H9 (cell line): ENCODE results near the gene MCEE. TPM values are rescaled to one million over a fixed set of nuclear protein-coding genes. Genes with fewer than 3 reads are reported as not detected.

ENCODE experiments used
- DNase-seq: peaks from one replicate; pipeline ENCODE4 v3.0.0-alpha.2; 2017
- H2AFZ ChIP-seq: one replicate; pipeline ENCODE4 v1.6.1; 2013; ENCODE audit warnings: mild to moderate bottlenecking, low read length, control low read depth, moderate library complexity
- H2AK5ac ChIP-seq: 2 replicates; pipeline ENCODE4 v1.6.1; 2013; ENCODE audit warnings: low read length, control low read depth, mixed read lengths; ENCODE audit not compliant: insufficient read length
- H2BK120ac ChIP-seq: one replicate; pipeline ENCODE4 v1.6.1; 2013; ENCODE audit warnings: low read depth, mild to moderate bottlenecking, low read length, control low read depth, inconsistent platforms; ENCODE audit not compliant: poor library complexity, severe bottlenecking
- H2BK12ac ChIP-seq: 2 replicates; pipeline ENCODE4 v1.6.1; 2013; ENCODE audit warnings: low read length, control low read depth, mixed read lengths, low read depth; ENCODE audit not compliant: insufficient read length
- H2BK15ac ChIP-seq: 2 replicates; pipeline ENCODE4 v1.6.1; 2013; ENCODE audit warnings: low read depth, low read length, control low read depth
- H2BK20ac ChIP-seq: one replicate; pipeline ENCODE4 v1.6.1; 2013; ENCODE audit warnings: low read depth, mild to moderate bottlenecking, low read length, control low read depth, inconsistent platforms; ENCODE audit not compliant: poor library complexity, severe bottlenecking
- H2BK5ac ChIP-seq: 2 replicates; pipeline ENCODE4 v1.6.1; 2013; ENCODE audit warnings: low read length, control low read depth, mixed read lengths; ENCODE audit not compliant: insufficient read length
- H3K14ac ChIP-seq: 2 replicates; pipeline ENCODE4 v1.6.1; 2013; ENCODE audit warnings: low read length, control low read depth; ENCODE audit not compliant: insufficient read depth
- H3K18ac ChIP-seq: 2 replicates; pipeline ENCODE4 v1.6.1; 2013; ENCODE audit warnings: low read depth, mild to moderate bottlenecking, mixed read lengths, low read length, control low read depth; ENCODE audit not compliant: insufficient read length
- H3K23ac ChIP-seq: 2 replicates; pipeline ENCODE4 v1.6.1; 2013; ENCODE audit warnings: low read length, control low read depth, mixed read lengths, low read depth; ENCODE audit not compliant: insufficient read length
- H3K23me2 ChIP-seq: 2 replicates; pipeline ENCODE4 v1.6.1; 2013; ENCODE audit warnings: low read depth, mild to moderate bottlenecking, mixed read lengths, low read length, control low read depth; ENCODE audit not compliant: insufficient read length, poor library complexity, severe bottlenecking
- H3K27ac ChIP-seq: 2 replicates; pipeline ENCODE4 v1.5.1; 2013; ENCODE audit warnings: low read length, control low read depth, mixed read lengths, low read depth; ENCODE audit not compliant: insufficient read length
- H3K27me3 ChIP-seq: 2 replicates; pipeline ENCODE4 v1.6.1; 2013; ENCODE audit warnings: low read length, control low read depth, inconsistent platforms; ENCODE audit not compliant: insufficient read depth
- H3K4ac ChIP-seq: 2 replicates; pipeline ENCODE4 v1.6.1; 2013; ENCODE audit warnings: low read depth, mild to moderate bottlenecking, control low read depth, inconsistent platforms, low read length, moderate library complexity
- H3K4me1 ChIP-seq: 2 replicates; pipeline ENCODE4 v1.6.1; 2013; ENCODE audit warnings: low read length, control low read depth, inconsistent platforms; ENCODE audit not compliant: insufficient read depth
- H3K4me2 ChIP-seq: 2 replicates; pipeline ENCODE4 v1.6.1; 2013; ENCODE audit warnings: low read length, control low read depth, mixed read lengths; ENCODE audit not compliant: insufficient read length, insufficient read depth
- H3K56ac ChIP-seq: 2 replicates; pipeline ENCODE4 v1.6.1; 2013; ENCODE audit warnings: low read depth, mild to moderate bottlenecking, mixed read lengths, low read length, control low read depth; ENCODE audit not compliant: insufficient read length
- H3K79me1 ChIP-seq: 2 replicates; pipeline ENCODE4 v1.6.1; 2013; ENCODE audit warnings: low read depth, mild to moderate bottlenecking, moderate library complexity, low read length, control low read depth, inconsistent platforms; ENCODE audit not compliant: insufficient read depth, poor library complexity, severe bottlenecking
- H3K79me2 ChIP-seq: 2 replicates; pipeline ENCODE4 v1.6.1; 2013; ENCODE audit warnings: low read length, control low read depth, inconsistent platforms; ENCODE audit not compliant: insufficient read depth
- H3K9ac ChIP-seq: 2 replicates; pipeline ENCODE4 v1.6.1; 2013; ENCODE audit warnings: low read length, control low read depth, mixed read lengths; ENCODE audit not compliant: insufficient read length; ENCODE audit errors: extremely low read depth
- H3K9me3 ChIP-seq: one replicate; pipeline ENCODE4 v1.6.1; 2013; ENCODE audit warnings: low read depth, low read length, inconsistent platforms; ENCODE audit not compliant: control insufficient read depth
- H3T11ph ChIP-seq: one replicate; pipeline ENCODE4 v1.6.1; 2013; ENCODE audit warnings: mild to moderate bottlenecking, low read length, control low read depth, inconsistent platforms
- H4K20me1 ChIP-seq: one replicate; pipeline ENCODE4 v1.6.1; 2013; ENCODE audit not compliant: control insufficient read depth, insufficient read length, insufficient read depth
- H4K5ac ChIP-seq: 2 replicates; pipeline ENCODE4 v1.6.1; 2013; ENCODE audit warnings: low read depth, mild to moderate bottlenecking, mixed read lengths, low read length, control low read depth; ENCODE audit not compliant: insufficient read length
- H4K8ac ChIP-seq: replicated peaks from 2 replicates; pipeline ENCODE4 v1.6.1; 2013; ENCODE audit warnings: low read length, control low read depth, mixed read lengths, low read depth; ENCODE audit not compliant: insufficient read length
- H4K91ac ChIP-seq: 2 replicates; pipeline ENCODE4 v1.6.1; 2013; ENCODE audit warnings: low read depth, mild to moderate bottlenecking, moderate library complexity, mixed read lengths, low read length, control low read depth; ENCODE audit not compliant: insufficient read length
- H3K27ac Mint-ChIP-seq, 3 experiments: 2 replicates in 2 of 3; 3 replicates in 1 of 3; pipeline ENCODE4 v1.8.0; 2020 to 2021; ENCODE audit warnings: mixed read lengths in 3 of 3, mild to moderate bottlenecking in 1 of 3, moderate library complexity in 1 of 3
- H3K27me3 Mint-ChIP-seq: 2 replicates; pipeline ENCODE4 v1.8.0; 2021; ENCODE audit warnings: low read depth, mild to moderate bottlenecking, moderate library complexity, mixed read lengths
- H3K36me3 Mint-ChIP-seq, 3 experiments: 2 replicates in 2 of 3; 3 replicates in 1 of 3; pipeline ENCODE4 v1.8.0; 2020 to 2021; ENCODE audit warnings: low read depth in 3 of 3, mixed read lengths in 3 of 3; ENCODE audit not compliant: insufficient read depth in 1 of 3
- H3K4me1 Mint-ChIP-seq, 2 experiments: 2 replicates each; pipeline ENCODE4 v1.8.0; 2020; ENCODE audit warnings: mixed read lengths in 2 of 2
- H3K4me3 Mint-ChIP-seq, 2 experiments: 2 replicates in 1 of 2; 3 replicates in 1 of 2; pipeline ENCODE4 v1.8.0; 2020 to 2021; ENCODE audit warnings: mild to moderate bottlenecking in 2 of 2, mixed read lengths in 2 of 2, moderate library complexity in 1 of 2
- H3K9me3 Mint-ChIP-seq, 2 experiments: 2 replicates in 1 of 2; 3 replicates in 1 of 2; pipeline ENCODE4 v1.8.0; 2020; ENCODE audit warnings: mild to moderate bottlenecking in 2 of 2, mixed read lengths in 2 of 2, moderate library complexity in 1 of 2
- CTCF ChIP-seq: fragments of 200-600 bp; sonication (generic); conservative IDR thresholded peaks from 3 replicates; pipeline ENCODE4 v1.8.0; 2021; ENCODE audit warnings: antibody characterized with exemption, mild to moderate bottlenecking
- WGBS: extraction: QIAGEN DNeasy Blood & Tissue Kit; methylation state at CpG from one replicate; pipeline ENCODE4 v1.1.7; 2013; ENCODE audit warnings: missing lambda C conversion rate, low lambda C conversion rate, mixed read lengths; ENCODE audit not compliant: insufficient read length; ENCODE audit errors: extremely low coverage; 5-methylcytosine and 5-hydroxymethylcytosine counted together
- total RNA-seq: library from RNA; stranded (reverse); gene quantifications from 2 replicates; pipeline ENCODE4 v1.2.1, GENCODE V29; 2021

The MCEE gene
- total RNA-seq, 1 experiment from 2014 or later: 12.5 TPM

- H3K14ac ChIP-seq: no peak overlapping the region
- H2BK20ac ChIP-seq: no peak overlapping the region
- Mint-ChIP-seq H3K9me3 (no peaks in the 10 kb centered on the region), H3K27ac (no peak overlapping the region; a peak in 1 of 7 replicates), H3K4me3 (no peak overlapping the region), H3K36me3 (peaks cover 14 to 26% (median 19%) of the 10 kb centered on the region in 3 experiments; a peak in 5 of 7 replicates), H3K4me1 (peaks cover 7 to 8% of the 10 kb centered on the region in 2 experiments), H3K27me3 (no peaks in the 10 kb centered on the region; the same call in 1 of the 2 replicates)
- no peak overlapping the region for H3T11ph ChIP-seq
- no peak overlapping the region for H4K91ac ChIP-seq
- no peak overlapping the region for H3K56ac ChIP-seq
- H3K23me2 ChIP-seq: no peaks in the 10 kb centered on the region
- H2BK5ac ChIP-seq: no peak overlapping the region
- H4K5ac ChIP-seq: no peak overlapping the region
- no peak overlapping the region for H4K8ac ChIP-seq
- H3K9me3 ChIP-seq: no peaks in the 10 kb centered on the region
- no peak overlapping the region for H2BK15ac ChIP-seq
- no CpG with 5 or more reads among the region's 7 CpGs for WGBS
- H3K18ac ChIP-seq: no peak overlapping the region
- no peak overlapping the region for H3K27ac ChIP-seq
- TF ChIP-seq CTCF: no peak
- no peak overlapping the region for H3K9ac ChIP-seq
- H4K20me1 ChIP-seq: no peaks in the 10 kb centered on the region
- no peak overlapping the region for H3K23ac ChIP-seq
- H3K4me1 ChIP-seq: no peaks in the 10 kb centered on the region
- H2BK12ac ChIP-seq: no peak overlapping the region
- DNase-seq: no peak
- no peak overlapping the region for H2BK120ac ChIP-seq
- H2AK5ac ChIP-seq: no peak overlapping the region
- no peak overlapping the region for H3K4ac ChIP-seq
- no peaks in the 10 kb centered on the region for H3K27me3 ChIP-seq
- no peaks in the 10 kb centered on the region for H3K79me1 ChIP-seq
- H3K79me2 ChIP-seq: no peaks in the 10 kb centered on the region
- no peak overlapping the region for H2AFZ ChIP-seq
- H3K4me2 ChIP-seq: no peak overlapping the region
These were observed 4.3 kb downstream of the MCEE start for GRCh38 chr2:71125506-71126294.
